ENCODE data around the gene TUBB2A. TPM values are rescaled to one million over a fixed set of nuclear protein-coding genes. Genes with fewer than 3 reads are reported as not detected.
A peak's percentile ranks its signal among the peaks of the same experiment; 100 is the strongest.

Gene TUBB2A
- total and polyA plus RNA-seq, 2 of the 13 experiments (the other 11 are each of a cell fraction or from before 2014, with no cell fraction given), result 35.3 to 106 TPM

- TF ChIP-seq, protein P1, sequence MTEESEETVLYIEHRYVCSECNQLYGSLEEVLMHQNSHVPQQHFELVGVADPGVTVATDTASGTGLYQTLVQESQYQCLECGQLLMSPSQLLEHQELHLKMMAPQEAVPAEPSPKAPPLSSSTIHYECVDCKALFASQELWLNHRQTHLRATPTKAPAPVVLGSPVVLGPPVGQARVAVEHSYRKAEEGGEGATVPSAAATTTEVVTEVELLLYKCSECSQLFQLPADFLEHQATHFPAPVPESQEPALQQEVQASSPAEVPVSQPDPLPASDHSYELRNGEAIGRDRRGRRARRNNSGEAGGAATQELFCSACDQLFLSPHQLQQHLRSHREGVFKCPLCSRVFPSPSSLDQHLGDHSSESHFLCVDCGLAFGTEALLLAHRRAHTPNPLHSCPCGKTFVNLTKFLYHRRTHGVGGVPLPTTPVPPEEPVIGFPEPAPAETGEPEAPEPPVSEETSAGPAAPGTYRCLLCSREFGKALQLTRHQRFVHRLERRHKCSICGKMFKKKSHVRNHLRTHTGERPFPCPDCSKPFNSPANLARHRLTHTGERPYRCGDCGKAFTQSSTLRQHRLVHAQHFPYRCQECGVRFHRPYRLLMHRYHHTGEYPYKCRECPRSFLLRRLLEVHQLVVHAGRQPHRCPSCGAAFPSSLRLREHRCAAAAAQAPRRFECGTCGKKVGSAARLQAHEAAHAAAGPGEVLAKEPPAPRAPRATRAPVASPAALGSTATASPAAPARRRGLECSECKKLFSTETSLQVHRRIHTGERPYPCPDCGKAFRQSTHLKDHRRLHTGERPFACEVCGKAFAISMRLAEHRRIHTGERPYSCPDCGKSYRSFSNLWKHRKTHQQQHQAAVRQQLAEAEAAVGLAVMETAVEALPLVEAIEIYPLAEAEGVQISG (CRISPR knock-in tag; IDR thresholded peaks at IDR 0.05), result 0 out of 2 replicates have a peak, but pooled peaks have one; percentile 13
- TF ChIP-seq ZFX (CRISPR knock-in tag; IDR thresholded peaks at IDR 0.05; ENCODE audit: low read depth) (peak; percentile 55; the same call in 1 of the 2 replicates), HNF4A (CRISPR knock-in tag; IDR thresholded peaks at IDR 0.05) (0 out of 2 replicates have a peak, but pooled peaks have one; percentile 42), AFF4 (CRISPR knock-in tag; IDR thresholded peaks at IDR 0.05) (no peak), ZNF329 (CRISPR knock-in tag; IDR thresholded peaks at IDR 0.05; ENCODE audit: low read depth) (no peak), KLF9 (CRISPR knock-in tag; IDR thresholded peaks at IDR 0.05; ENCODE audit: low read depth) (peak; percentile 79; the same call in 1 of the 2 replicates), MAFK (conservative IDR thresholded peaks at IDR 0.05 in 1 of 2, IDR thresholded peaks at IDR 0.05 in 1 of 2; ENCODE audit: low read length in 2 of 2) (peak in 1 of 2 experiments; percentile 47; a peak in 1 of 4 replicates), ZIK1 (CRISPR knock-in tag; IDR thresholded peaks at IDR 0.05; ENCODE audit: borderline replicate concordance, low read depth) (no peak)
- TF ChIP-seq, protein P2, sequence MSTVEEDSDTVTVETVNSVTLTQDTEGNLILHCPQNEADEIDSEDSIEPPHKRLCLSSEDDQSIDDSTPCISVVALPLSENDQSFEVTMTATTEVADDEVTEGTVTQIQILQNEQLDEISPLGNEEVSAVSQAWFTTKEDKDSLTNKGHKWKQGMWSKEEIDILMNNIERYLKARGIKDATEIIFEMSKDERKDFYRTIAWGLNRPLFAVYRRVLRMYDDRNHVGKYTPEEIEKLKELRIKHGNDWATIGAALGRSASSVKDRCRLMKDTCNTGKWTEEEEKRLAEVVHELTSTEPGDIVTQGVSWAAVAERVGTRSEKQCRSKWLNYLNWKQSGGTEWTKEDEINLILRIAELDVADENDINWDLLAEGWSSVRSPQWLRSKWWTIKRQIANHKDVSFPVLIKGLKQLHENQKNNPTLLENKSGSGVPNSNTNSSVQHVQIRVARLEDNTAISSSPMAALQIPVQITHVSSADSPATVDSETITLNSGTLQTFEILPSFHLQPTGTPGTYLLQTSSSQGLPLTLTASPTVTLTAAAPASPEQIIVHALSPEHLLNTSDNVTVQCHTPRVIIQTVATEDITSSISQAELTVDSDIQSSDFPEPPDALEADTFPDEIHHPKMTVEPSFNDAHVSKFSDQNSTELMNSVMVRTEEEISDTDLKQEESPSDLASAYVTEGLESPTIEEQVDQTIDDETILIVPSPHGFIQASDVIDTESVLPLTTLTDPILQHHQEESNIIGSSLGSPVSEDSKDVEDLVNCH (CRISPR knock-in tag; IDR thresholded peaks at IDR 0.05), result no peak
- TF ChIP-seq, protein P3, sequence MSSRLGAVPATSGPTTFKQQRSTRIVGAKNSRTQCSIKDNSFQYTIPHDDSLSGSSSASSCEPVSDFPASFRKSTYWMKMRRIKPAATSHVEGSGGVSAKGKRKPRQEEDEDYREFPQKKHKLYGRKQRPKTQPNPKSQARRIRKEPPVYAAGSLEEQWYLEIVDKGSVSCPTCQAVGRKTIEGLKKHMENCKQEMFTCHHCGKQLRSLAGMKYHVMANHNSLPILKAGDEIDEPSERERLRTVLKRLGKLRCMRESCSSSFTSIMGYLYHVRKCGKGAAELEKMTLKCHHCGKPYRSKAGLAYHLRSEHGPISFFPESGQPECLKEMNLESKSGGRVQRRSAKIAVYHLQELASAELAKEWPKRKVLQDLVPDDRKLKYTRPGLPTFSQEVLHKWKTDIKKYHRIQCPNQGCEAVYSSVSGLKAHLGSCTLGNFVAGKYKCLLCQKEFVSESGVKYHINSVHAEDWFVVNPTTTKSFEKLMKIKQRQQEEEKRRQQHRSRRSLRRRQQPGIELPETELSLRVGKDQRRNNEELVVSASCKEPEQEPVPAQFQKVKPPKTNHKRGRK (CRISPR knock-in tag; IDR thresholded peaks at IDR 0.05), result peak; percentile 75; the same call in 1 of the 2 replicates
- TF ChIP-seq, protein P4, sequence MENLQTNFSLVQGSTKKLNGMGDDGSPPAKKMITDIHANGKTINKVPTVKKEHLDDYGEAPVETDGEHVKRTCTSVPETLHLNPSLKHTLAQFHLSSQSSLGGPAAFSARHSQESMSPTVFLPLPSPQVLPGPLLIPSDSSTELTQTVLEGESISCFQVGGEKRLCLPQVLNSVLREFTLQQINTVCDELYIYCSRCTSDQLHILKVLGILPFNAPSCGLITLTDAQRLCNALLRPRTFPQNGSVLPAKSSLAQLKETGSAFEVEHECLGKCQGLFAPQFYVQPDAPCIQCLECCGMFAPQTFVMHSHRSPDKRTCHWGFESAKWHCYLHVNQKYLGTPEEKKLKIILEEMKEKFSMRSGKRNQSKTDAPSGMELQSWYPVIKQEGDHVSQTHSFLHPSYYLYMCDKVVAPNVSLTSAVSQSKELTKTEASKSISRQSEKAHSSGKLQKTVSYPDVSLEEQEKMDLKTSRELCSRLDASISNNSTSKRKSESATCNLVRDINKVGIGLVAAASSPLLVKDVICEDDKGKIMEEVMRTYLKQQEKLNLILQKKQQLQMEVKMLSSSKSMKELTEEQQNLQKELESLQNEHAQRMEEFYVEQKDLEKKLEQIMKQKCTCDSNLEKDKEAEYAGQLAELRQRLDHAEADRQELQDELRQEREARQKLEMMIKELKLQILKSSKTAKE (CRISPR knock-in tag; IDR thresholded peaks at IDR 0.05; ENCODE audit: borderline replicate concordance), result peak; percentile 43; the same call in 1 of the 2 replicates
These were observed 48.5 kb downstream of the TUBB2A start (continued) for GRCh38 chr6:3108746-3109414.

All from HepG2 (cell line).